Smooth muscle cell (in vitro differentiated cells): Measurements from ENCODE around the gene MYO9B. TPM values are rescaled to one million over a fixed set of nuclear protein-coding genes. Genes with fewer than 3 reads are reported as not detected.
"Not testable (repeated sequence)": the region's sequence is repeated elsewhere in the genome, so short reads cannot be mapped to it uniquely, and the experiment has no call there.

ENCODE experiments used
- DNase-seq: peaks from one replicate; lab custom pipeline; 2025; ENCODE audit not compliant: unreplicated experiment; lab: John Stamatoyannopoulos, UW
- H2AFZ ChIP-seq: fragments of 200-600 bp; sonication (generic); 2 replicates; pipeline ENCODE4 v1.6.0; 2016; ENCODE audit warnings: antibody characterized with exemption, low read depth, mild to moderate bottlenecking
- H3F3A ChIP-seq: fragments of 200-600 bp; sonication (generic); 2 replicates; pipeline ENCODE4 v1.6.0; 2017; ENCODE audit warnings: antibody characterized with exemption, low read depth
- H3K27ac ChIP-seq: fragments of 200-600 bp; sonication (generic); 2 replicates; pipeline ENCODE4 v1.5.1; 2016; ENCODE audit warnings: low read depth, mild to moderate bottlenecking
- H3K27me3 ChIP-seq: fragments of 200-600 bp; sonication (generic); 2 replicates; pipeline ENCODE4 v1.6.1; 2016; ENCODE audit warnings: low read depth, mild to moderate bottlenecking
- H3K36me3 ChIP-seq: fragments of 200-600 bp; sonication (generic); 2 replicates; pipeline ENCODE4 v1.5.1; 2016; ENCODE audit warnings: low read depth
- H3K4me1 ChIP-seq: fragments of 200-600 bp; sonication (generic); 2 replicates; pipeline ENCODE4 v1.5.1; 2016; ENCODE audit warnings: low read depth
- H3K4me2 ChIP-seq: fragments of 200-600 bp; sonication (generic); 2 replicates; pipeline ENCODE4 v1.6.0; 2016; ENCODE audit warnings: mild to moderate bottlenecking
- H3K4me3 ChIP-seq: fragments of 200-600 bp; sonication (generic); 2 replicates; pipeline ENCODE4 v1.5.1; 2016; ENCODE audit warnings: mild to moderate bottlenecking
- H3K79me2 ChIP-seq: fragments of 200-600 bp; sonication (generic); 2 replicates; pipeline ENCODE4 v1.6.0; 2016; ENCODE audit warnings: low read depth, mild to moderate bottlenecking
- H3K9ac ChIP-seq: fragments of 200-600 bp; sonication (generic); 2 replicates; pipeline ENCODE4 v1.6.0; 2016; ENCODE audit warnings: low read depth
- H3K9me3 ChIP-seq: fragments of 200-600 bp; sonication (generic); replicated peaks from 2 replicates; pipeline ENCODE4 v1.5.1; 2016; ENCODE audit warnings: low read depth
- H4K20me1 ChIP-seq: fragments of 200-600 bp; sonication (generic); 2 replicates; pipeline ENCODE4 v1.6.0; 2016; ENCODE audit warnings: low read depth
- WGBS: methylation state at CpG from one replicate; pipeline ENCODE4 v1.1.7; 2016; ENCODE audit warnings: low lambda C conversion rate; 5-methylcytosine and 5-hydroxymethylcytosine counted together
- polyA plus RNA-seq: library from polyadenylated mRNA; unstranded; fragments of >200 nt; fragmentation: Nextera tagmentation; extraction: Ambion mirVana; gene quantifications from 2 replicates; pipeline ENCODE4 v1.2.1, GENCODE V29; 2016
- total RNA-seq: library from RNA; depleted of rRNA; stranded (reverse); fragments of >200 nt; gene quantifications from 2 replicates; pipeline ENCODE4 v1.2.3, GENCODE V29; 2014
- TF ChIP-seq, protein P1 (sequence below): fragments of 200-600 bp; sonication (generic); IDR thresholded peaks from 2 replicates; pipeline ENCODE4 v1.5.1; 2017; ENCODE audit warnings: borderline replicate concordance, mild to moderate bottlenecking, antibody characterized with exemption; ENCODE audit not compliant: insufficient read depth, poor library complexity, severe bottlenecking

Gene MYO9B
- total and polyA plus RNA-seq, 2 experiments from 2014 or later: 44.6 to 46.6 TPM

DNA sequence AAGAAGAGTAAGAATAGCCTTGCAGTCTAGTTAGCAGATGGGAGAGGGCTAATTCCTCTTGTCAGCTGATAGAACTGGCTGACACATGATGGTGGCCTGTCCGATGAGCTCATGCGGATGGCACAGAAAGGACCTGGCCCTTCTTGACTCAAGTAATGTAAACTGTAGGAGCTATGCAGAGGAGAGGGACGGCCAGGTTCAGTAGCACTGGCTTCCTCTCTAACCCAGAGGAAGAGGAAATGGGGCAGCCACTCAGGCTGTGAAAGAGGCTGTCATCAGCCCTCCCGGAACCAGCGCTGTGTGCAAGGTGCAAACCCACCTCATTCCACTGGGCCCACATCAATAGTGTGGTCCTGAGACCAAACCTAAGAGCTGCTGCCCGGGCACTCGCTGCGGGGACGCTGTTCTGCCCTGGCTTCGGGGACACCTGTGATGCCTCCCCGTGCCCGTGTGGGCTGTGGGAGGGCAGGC, 108.8 kb downstream of the MYO9B start:
- DNase-seq: no peak
- Histone ChIP-seq H3F3A (no peaks in the 10 kb centered on the region), H3K4me3 (no peak overlapping the region), H3K4me2 (no peak overlapping the region), H2AFZ (no peak overlapping the region), H3K27me3 (no peaks in the 10 kb centered on the region), H3K79me2 (no peaks in the 10 kb centered on the region), H3K9me3 (no peaks in the 10 kb centered on the region), H3K36me3 (peaks cover 9% of the 10 kb centered on the region), H3K4me1 (no peaks in the 10 kb centered on the region), H4K20me1 (no peaks in the 10 kb centered on the region), H3K27ac (no peak overlapping the region), H3K9ac (no peak overlapping the region)
- TF ChIP-seq, protein P1, sequence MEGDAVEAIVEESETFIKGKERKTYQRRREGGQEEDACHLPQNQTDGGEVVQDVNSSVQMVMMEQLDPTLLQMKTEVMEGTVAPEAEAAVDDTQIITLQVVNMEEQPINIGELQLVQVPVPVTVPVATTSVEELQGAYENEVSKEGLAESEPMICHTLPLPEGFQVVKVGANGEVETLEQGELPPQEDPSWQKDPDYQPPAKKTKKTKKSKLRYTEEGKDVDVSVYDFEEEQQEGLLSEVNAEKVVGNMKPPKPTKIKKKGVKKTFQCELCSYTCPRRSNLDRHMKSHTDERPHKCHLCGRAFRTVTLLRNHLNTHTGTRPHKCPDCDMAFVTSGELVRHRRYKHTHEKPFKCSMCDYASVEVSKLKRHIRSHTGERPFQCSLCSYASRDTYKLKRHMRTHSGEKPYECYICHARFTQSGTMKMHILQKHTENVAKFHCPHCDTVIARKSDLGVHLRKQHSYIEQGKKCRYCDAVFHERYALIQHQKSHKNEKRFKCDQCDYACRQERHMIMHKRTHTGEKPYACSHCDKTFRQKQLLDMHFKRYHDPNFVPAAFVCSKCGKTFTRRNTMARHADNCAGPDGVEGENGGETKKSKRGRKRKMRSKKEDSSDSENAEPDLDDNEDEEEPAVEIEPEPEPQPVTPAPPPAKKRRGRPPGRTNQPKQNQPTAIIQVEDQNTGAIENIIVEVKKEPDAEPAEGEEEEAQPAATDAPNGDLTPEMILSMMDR: no peak
- WGBS: 93% methylated on average over 12 of the region's 12 CpGs

DNA sequence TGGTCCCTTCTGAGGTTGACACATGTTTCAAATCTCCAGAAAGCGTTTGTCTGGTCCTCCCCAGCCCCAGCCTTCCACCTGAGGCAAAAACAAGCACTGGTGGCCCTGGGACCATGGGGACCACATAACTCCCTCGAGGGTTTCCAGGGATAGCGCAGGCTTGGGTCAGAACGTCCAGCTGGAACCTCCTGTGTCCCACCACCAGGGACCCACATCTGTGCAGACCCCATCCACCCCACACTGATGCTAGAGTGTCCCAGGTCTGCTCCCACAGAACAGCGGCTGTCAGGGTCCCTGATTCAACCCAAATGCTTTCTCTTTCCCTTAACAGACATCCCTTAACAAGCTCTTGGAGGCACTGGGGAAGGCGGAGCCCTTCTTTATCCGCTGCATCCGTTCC, 110.0 kb downstream of the MYO9B start:
- H3K4me2 ChIP-seq: no peak overlapping the region
- no peaks in the 10 kb centered on the region for H3K4me1 ChIP-seq
- TF ChIP-seq, protein P1: no peak
- 97% methylated on average over 8 of the region's 8 CpGs for WGBS
- no peak overlapping the region for H3K4me3 ChIP-seq
- H4K20me1 ChIP-seq: no peaks in the 10 kb centered on the region
- no peak for DNase-seq
- no peaks in the 10 kb centered on the region for H3K79me2 ChIP-seq
- no peaks in the 10 kb centered on the region for H3K27me3 ChIP-seq
- no peaks in the 10 kb centered on the region for H3F3A ChIP-seq
- no peaks in the 10 kb centered on the region for H3K9me3 ChIP-seq
- no peak overlapping the region for H3K9ac ChIP-seq
- no peak overlapping the region for H2AFZ ChIP-seq
- no peak overlapping the region for H3K27ac ChIP-seq
- H3K36me3 ChIP-seq: peaks cover 9% of the 10 kb centered on the region

DNA sequence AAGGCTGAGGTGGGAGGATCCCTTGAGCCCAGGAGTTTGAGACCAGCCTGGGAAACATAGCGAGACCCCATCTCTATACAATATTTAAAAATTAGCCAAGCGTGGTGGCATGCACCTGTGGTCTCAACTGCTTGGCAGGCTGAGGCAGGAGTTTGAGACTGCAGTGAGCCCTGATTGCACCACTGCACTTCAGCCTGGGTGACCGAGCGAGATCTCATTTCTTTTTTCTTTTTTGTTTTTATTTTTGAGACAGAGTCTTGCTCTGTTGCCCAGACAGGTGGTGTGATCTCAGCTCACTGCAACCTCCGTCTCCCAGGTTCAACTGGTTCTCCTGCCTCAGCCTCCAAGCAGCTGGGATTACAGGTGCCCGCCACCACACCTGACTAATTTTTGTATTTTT, 116.2 kb downstream of the MYO9B start:
- H3K4me1 ChIP-seq, H3K4me2 ChIP-seq, H2AFZ ChIP-seq, DNase-seq, H3K27me3 ChIP-seq, H3F3A ChIP-seq, H3K79me2 ChIP-seq, H3K4me3 ChIP-seq, H3K9me3 ChIP-seq, H3K27ac ChIP-seq, H4K20me1 ChIP-seq, H3K9ac ChIP-seq: not testable (repeated sequence)
- H3K36me3 ChIP-seq: peaks cover 20% of the 10 kb centered on the region
- WGBS: 97% methylated on average over 6 of the region's 6 CpGs

DNA sequence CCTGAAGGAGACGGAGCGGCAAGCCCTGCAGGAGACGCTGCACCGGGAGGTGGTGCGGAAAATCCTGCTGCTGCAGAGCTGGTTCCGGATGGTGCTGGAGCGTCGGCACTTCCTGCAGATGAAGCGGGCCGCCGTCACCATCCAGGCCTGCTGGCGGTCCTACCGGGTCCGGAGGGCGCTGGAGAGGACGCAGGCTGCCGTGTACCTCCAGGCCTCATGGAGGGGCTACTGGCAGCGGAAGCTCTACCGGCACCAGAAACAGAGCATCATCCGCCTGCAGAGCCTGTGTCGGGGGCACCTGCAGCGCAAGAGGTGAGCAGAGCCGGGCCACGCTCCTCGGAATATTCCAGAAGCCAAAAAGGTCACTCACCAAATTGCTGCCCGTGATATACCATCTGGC, 117.2 kb downstream of the MYO9B start:
- no peak overlapping the region for H2AFZ ChIP-seq
- no peaks in the 10 kb centered on the region for H3F3A ChIP-seq
- no peak overlapping the region for H3K4me2 ChIP-seq
- TF ChIP-seq, protein P1: no peak
- no peak overlapping the region for H3K27ac ChIP-seq
- H3K27me3 ChIP-seq: no peaks in the 10 kb centered on the region
- H3K4me3 ChIP-seq: no peak overlapping the region
- H3K79me2 ChIP-seq: no peaks in the 10 kb centered on the region
- DNase-seq: no peak
- no peaks in the 10 kb centered on the region for H3K9me3 ChIP-seq
- peaks cover 20% of the 10 kb centered on the region for H3K36me3 ChIP-seq
- H3K4me1 ChIP-seq: no peaks in the 10 kb centered on the region
- no peak overlapping the region for H3K9ac ChIP-seq
- 99% methylated on average over 26 of the region's 26 CpGs for WGBS
- no peaks in the 10 kb centered on the region for H4K20me1 ChIP-seq
